ENCODE results near the gene PTAR1.

Gene PTAR1

GRCh38 chr9:69719367-69719766, 40.4 kb downstream of the PTAR1 start:
- Histone ChIP-seq H3K36me3 (ENCODE audit: low read depth) (peaks cover 52% of the 10 kb centered on the region), H3K9me3 (ENCODE audit: severe bottlenecking) (no peaks in the 10 kb centered on the region), H3K27me3 (ENCODE audit: insufficient read depth, poor library complexity, severe bottlenecking) (no peaks in the 10 kb centered on the region), H3K4me1 (ENCODE audit: insufficient read depth, poor library complexity, severe bottlenecking) (no peaks in the 10 kb centered on the region), H3K4me3 (ENCODE audit: severe bottlenecking) (no peak overlapping the region), H3K27ac (ENCODE audit: poor library complexity, severe bottlenecking) (no peak overlapping the region)
- TF ChIP-seq CTCF (IDR thresholded peaks at IDR 0.05; ENCODE audit: poor library complexity, severe bottlenecking) = no peak
- DNase-seq (ENCODE audit: low spot score) = no peak
- no peak for ATAC-seq (ENCODE audit: low read depth)

DNA sequence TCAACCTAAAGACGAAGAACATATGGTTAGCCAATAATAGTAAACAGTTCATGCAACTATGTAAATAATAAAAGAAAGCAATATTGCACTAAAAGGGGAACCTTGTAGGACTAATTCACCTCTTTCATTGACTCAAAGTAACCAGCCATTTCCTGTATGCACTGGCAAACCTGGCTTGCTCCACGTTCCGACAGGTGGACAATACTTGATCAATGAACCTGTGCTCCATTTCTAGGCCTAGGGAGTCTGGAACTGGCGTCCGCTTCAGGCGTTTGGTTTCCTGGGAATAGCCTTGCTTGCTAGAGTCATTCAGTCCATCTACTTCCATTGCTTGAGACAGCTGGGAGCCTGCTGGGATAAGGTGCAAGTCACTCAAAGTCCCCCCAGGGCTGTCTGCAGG, 41.6 kb downstream of the PTAR1 start:
- no peak for ATAC-seq (ENCODE audit: low read depth)
- Histone ChIP-seq H3K36me3 (ENCODE audit: low read depth) (peaks cover 42% of the 10 kb centered on the region), H3K4me1 (ENCODE audit: insufficient read depth, poor library complexity, severe bottlenecking) (no peaks in the 10 kb centered on the region), H3K27me3 (ENCODE audit: insufficient read depth, poor library complexity, severe bottlenecking) (no peaks in the 10 kb centered on the region), H3K9me3 (ENCODE audit: severe bottlenecking) (no peaks in the 10 kb centered on the region), H3K27ac (ENCODE audit: poor library complexity, severe bottlenecking) (no peak overlapping the region), H3K4me3 (ENCODE audit: severe bottlenecking) (no peak overlapping the region)
- TF ChIP-seq CTCF (IDR thresholded peaks at IDR 0.05; ENCODE audit: poor library complexity, severe bottlenecking) = no peak
- no peak for DNase-seq (ENCODE audit: low spot score)

GRCh38 chr9:69715825-69716224, 44.0 kb downstream of the PTAR1 start:
- Histone ChIP-seq H3K4me1 (ENCODE audit: insufficient read depth, poor library complexity, severe bottlenecking) (no peaks in the 10 kb centered on the region), H3K36me3 (ENCODE audit: low read depth) (peaks cover 53% of the 10 kb centered on the region), H3K9me3 (ENCODE audit: severe bottlenecking) (no peaks in the 10 kb centered on the region), H3K27me3 (ENCODE audit: insufficient read depth, poor library complexity, severe bottlenecking) (no peaks in the 10 kb centered on the region), H3K27ac (ENCODE audit: poor library complexity, severe bottlenecking) (no peak overlapping the region), H3K4me3 (ENCODE audit: severe bottlenecking) (no peak overlapping the region)
- ATAC-seq (ENCODE audit: low read depth) (no peak), DNase-seq (ENCODE audit: low spot score) (no peak)
- no peak for TF ChIP-seq CTCF (IDR thresholded peaks at IDR 0.05; ENCODE audit: poor library complexity, severe bottlenecking)

DNA sequence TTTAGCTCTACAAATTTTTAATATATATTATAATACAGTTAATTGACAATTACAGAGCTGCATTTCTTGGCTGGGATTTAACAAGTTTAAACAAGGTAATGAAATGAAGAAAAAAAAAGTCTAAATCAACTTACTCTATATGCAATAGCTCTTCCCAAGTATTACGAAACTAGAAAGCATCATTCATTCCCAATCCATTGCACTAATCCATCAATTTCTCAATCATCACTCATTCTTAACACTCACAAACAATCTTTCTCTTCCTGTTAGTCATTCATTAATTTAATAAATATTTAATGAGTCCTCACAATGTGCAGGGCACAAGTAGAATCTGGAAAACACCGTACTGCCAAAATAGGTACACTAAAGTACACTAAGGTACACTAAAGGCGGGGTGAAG, 44.7 kb downstream of the PTAR1 start:
- ATAC-seq (ENCODE audit: low read depth) = no peak
- Histone ChIP-seq H3K9me3 (ENCODE audit: severe bottlenecking) (no peaks in the 10 kb centered on the region), H3K27me3 (ENCODE audit: insufficient read depth, poor library complexity, severe bottlenecking) (no peaks in the 10 kb centered on the region), H3K4me3 (ENCODE audit: severe bottlenecking) (no peak overlapping the region), H3K4me1 (ENCODE audit: insufficient read depth, poor library complexity, severe bottlenecking) (no peaks in the 10 kb centered on the region), H3K36me3 (ENCODE audit: low read depth) (peaks cover 53% of the 10 kb centered on the region), H3K27ac (ENCODE audit: poor library complexity, severe bottlenecking) (no peak overlapping the region)
- DNase-seq (ENCODE audit: low spot score) = no peak
- no peak for TF ChIP-seq CTCF (IDR thresholded peaks at IDR 0.05; ENCODE audit: poor library complexity, severe bottlenecking)

DNA sequence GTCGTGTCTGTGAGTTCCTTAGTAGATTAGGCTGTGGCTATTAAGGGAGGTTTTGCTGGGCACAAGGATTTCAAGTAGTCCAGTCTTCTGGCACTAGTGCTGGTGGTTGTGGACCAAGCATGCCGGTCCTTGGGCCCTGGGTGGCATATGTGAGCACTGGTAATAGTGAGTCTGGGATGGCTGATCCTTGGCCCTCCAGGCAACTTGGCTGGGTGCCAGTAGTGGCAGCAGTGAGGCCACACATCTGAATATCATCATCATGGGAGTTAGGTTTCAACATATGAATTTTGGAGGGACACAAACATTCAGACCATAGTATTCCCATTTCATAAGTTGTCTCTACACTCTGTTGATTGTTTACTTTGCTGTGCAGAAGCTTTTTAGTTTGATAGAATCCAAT, 62.3 kb downstream of the PTAR1 start:
- Histone ChIP-seq H3K27me3 (ENCODE audit: insufficient read depth, poor library complexity, severe bottlenecking) (no peaks in the 10 kb centered on the region), H3K36me3 (ENCODE audit: low read depth) (no peaks in the 10 kb centered on the region), H3K9me3 (ENCODE audit: severe bottlenecking) (peaks cover 13% of the 10 kb centered on the region), H3K4me1 (ENCODE audit: insufficient read depth, poor library complexity, severe bottlenecking) (no peaks in the 10 kb centered on the region), H3K27ac (ENCODE audit: poor library complexity, severe bottlenecking) (no peak overlapping the region), H3K4me3 (ENCODE audit: severe bottlenecking) (no peak overlapping the region)
- TF ChIP-seq CTCF (IDR thresholded peaks at IDR 0.05; ENCODE audit: poor library complexity, severe bottlenecking) = no peak
- ATAC-seq (ENCODE audit: low read depth) (no peak), DNase-seq (ENCODE audit: low spot score) (no peak)
